NCI-H2171 treated with DMSO at 0.1 percent for 48 hours (cell line): ENCODE data around the gene TAB2.
"Not testable (repeated sequence)": the region's sequence is repeated elsewhere in the genome, so short reads cannot be mapped to it uniquely, and the experiment has no call there.

ENCODE experiments used
- DNase-seq: peaks from one replicate; lab custom pipeline; 2025; lab: John Stamatoyannopoulos, UW

Gene TAB2

DNA sequence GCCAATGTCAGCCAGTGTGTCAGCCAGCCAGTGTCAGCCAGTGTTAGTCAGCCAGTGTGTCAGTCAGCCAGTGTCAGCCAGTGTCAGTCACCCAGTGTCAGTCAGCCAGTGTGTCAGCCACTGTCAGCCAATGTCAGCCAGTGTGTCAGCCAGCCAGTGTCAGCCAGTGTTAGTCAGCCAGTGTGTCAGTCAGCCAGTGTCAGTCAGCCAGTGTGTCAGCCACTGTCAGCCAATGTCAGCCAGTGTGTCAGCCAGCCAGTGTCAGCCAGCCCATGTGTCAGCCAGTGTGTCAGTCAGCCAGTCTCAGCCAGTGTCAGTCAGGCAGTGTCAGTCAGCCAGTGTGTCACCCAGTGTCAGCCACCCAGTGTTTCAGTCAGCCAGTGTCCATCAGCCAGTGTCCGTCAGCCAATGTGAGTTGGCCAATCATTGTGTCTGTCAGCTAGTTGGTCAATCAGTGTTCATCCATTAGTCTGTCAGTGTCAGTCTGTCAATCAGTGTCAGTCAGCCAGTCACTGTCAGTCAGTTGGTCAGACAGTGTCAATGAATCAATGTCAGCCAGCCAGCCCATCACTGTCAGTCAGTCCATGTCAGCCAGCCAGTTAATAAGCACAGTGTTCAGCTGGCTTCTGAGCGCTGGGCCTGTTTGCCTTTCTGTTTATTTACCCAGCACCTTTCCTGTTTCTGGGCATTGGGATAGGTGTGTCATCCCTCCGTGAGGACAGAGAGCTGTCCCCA, 127.0 kb downstream of the TAB2 start:
- not testable (repeated sequence) for DNase-seq

DNA sequence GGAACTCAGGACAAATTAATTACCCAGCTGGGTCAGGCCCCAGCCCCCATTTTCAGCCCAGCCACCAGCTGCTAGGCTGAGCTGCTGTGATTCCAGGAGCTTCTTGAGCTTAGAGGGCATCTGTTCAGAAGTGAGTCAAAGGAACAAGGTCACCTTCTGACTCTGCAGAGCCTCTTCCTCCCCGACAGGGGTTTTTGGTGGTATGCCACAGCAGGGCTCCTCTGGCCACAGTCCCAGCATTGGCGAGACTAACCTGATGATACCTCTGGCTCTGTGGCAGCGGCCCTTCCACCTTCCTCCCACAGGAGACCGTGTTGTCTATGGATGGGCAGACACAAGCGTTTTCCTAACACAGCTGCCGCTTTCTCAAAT, 127.6 kb downstream of the TAB2 start:
- no peak for DNase-seq

DNA sequence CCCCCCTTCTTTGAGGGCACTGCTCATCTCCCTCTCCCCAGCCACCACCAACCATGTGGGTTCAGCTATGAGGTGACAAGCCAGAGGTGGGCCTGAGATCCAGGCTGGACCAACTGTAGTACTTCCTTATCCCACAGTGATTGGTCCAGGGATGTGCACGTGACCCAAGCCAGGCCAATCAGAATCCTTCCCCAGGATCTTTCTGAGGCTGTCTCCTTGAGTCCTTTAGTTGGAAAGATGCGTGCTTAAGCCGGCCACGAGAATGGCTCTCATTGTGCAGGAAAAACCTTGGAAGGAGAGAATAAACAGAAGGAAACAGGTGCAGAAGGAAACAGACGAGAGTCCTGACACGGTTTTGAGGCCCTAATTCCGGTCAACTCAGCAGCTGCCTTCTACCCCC, 128.1 kb downstream of the TAB2 start:
- DNase-seq = no peak

DNA sequence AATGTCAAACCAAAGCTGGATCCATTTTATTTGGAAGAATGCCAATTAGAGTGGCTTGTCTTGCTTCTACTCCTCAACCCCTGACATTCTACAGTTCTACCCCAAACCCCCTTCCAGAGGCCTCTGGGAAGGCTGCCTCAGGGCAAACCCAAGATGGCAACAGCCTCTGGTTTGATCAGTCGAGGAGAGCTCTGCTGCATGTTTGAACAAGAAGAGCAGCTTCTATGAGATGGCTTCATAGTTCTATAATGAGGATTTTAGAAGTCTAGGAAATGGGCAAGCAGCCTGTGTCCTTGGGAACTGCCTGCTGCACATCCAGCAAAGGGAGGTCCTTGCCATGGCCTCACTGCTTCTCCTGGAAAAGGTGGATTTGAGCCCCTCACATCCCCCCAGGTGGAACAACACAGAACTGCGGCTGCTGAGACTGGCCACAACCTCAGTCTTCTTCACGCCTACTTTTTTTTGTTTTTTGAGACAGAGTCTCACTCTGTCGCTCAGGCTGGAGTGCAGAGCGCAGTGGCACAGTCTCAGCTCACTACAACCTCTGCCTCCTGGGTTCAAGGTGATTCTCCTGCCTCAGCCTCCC, 129.4 kb downstream of the TAB2 start:
- DNase-seq = no peak

DNA sequence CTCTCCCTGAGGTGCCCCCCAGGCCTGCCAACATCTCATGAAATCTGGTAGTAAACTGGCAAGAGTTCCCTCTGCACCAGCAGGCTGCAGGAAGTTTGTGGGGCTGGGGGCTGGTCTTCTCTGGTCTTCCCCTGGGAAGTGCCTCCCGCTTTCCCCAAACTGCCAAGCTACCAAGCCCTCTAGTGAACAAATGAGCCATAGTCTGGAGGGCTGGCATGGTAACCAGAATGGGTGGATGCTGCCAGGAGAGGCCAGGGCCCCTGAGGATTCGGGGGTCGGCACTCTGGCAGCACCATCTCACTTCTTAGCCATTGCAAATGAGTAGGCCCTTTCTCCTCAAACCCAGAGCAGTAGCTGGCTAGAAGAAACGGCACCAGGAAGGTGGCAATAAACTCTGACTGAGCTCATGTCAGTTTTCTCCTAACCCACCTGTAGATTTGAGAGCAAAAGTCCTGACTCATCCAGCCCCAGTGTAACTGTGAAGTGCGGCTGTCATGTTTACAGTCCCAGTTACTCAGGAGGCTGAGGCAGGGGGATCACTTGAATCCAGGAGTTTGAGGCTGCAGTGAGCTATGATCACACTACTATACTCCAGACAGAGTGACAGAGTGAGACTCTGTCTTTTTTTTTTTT, 131.4 kb downstream of the TAB2 start:
- DNase-seq = no peak

DNA sequence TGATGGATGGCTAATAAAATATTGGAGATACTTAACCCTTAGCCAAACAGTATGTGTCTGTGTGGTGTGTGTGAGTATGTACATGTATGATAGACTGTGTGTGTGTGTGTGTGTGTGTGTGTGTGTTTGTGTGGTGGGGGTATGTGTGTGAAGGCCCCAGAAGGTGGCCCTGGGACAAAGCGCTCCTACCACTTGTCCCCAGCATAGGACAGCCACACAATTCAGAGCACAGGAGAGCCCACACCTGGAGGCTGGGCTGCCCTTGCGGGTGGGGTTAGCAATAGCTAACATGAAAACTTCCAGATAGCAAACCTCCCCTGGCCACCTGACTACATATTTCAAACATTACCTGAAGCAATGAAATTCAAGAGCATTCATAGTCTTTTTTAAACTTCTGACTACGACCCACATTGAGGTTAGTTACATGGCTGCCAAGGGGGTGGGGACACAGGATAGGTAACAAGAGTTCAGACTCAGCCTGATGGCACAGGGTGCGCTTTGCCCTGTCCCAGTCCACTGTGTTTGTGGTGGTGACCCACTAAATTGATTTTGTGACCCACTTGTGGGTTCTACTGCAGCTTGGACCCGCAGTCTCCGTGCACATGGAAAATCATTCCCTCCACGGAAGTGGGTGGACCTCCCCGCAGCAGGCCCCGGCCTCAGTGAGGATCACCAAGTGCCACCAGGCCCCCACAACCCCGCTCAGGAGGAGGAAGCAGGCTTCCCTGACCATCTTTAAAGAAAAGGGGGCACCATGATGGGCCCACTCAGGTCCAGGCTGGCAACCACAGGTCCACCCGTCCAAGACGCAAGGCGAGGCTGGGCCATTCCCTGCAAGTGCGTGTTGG, 132.5 kb downstream of the TAB2 start:
- no peak for DNase-seq

DNA sequence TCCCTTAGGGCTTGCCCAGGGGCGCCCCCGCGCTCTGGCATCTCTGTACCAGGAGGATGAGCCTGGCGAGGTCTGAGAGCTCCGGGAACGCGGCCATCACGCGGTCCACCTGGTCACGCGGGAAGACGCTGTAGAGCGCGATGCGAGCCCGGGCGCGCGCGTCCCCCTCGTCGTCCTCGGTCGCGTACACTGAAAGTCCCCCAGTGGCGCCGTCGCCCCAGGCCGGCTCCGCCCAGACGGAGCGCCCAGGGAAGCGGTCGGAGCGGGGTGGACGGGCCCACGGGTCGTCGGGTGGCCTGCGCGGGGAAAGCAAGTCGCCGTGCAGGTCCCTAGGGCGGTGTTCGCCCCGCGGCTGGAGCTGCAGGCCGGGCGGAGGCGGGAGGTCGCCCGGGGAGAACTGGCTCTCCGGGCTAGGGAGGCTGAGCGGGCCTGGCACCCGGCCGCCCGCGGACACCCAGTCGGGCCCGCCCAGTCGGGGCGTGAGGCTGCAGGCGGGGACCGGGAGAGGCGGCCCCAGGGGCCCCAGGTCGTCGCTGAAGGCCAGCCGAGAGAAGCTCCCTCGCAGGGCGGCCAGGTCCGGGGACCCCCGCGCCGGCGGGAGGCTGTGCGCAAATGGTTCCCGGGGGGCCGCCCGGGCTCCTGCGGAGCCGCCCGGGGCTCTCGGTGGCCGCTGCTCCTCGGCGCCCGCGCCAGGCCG, 133.3 kb downstream of the TAB2 start:
- DNase-seq = no peak

DNA sequence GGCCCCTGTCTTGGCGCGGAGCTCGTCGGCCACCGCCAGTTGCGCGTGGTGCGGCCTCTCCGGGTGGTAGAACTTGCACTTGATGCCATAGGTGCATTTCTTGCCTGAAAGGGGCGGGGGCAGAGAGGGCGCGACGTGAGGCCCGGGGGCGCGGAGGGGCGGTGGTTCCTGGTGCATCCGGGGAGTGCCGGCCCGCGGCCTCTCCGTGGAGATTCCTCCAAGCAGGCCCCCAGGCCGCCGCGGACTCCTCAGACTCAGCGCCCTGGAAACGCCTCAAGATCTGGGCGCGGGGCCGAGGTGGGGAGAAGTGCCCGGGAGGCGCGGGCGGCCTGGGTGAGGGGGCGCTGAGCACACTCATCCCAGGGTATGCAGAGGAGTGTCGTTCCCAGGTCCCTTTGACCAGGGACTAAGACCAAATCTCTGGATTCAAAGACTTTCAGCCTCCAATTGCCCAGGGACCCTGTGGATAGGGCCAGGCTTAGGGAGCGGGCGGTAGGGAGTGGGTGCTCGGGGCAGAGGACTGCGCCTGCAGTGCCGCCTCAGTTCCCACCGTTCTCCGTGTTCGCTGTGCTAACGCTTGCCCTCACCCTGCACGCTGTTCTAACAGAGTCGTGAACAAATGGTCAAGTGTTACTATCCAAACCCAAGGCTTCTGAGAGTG, 134.0 kb downstream of the TAB2 start:
- no peak for DNase-seq

DNA sequence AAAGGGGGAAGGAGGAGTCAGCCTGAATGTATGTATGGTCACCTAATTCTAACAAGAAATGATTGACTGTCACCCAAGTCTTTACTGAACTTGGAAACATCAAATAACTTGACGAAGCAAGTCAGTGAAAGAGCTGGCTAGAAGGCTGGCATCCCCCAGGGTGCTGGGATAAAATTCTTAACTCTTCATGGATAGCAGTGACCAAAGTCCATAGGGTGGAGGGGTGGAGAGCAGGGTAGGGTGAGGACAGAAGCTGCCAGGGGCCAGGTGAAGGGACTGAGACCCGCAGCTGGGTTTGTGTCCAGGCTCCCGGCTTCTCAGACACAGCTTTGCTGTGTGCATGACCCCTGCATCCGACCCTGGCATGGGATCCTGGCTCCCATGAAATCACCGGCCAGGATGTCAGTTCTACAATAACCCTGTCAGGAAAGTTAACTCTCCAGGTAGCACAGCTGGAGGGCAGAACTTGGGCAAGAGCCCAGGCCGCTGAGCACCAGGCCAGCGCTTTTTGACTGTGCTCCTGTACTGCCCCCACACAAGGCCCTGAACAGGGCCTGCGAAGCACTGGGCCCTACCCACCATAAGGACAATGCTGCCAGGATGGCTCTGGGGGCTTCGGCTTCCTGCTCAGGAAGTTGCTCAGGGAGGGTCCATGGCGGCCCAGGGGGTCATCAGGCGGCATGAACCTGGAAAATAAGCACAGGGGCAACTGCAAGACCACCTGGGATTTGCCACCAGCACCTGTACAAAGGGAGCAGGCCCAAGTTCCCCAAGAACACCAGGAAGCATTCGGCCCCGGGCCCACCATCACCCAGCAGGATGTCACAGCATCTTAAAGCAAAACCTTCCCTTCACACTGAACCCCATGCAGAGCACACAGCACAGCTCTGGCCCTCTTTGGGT, 134.8 kb downstream of the TAB2 start:
- DNase-seq = no peak

DNA sequence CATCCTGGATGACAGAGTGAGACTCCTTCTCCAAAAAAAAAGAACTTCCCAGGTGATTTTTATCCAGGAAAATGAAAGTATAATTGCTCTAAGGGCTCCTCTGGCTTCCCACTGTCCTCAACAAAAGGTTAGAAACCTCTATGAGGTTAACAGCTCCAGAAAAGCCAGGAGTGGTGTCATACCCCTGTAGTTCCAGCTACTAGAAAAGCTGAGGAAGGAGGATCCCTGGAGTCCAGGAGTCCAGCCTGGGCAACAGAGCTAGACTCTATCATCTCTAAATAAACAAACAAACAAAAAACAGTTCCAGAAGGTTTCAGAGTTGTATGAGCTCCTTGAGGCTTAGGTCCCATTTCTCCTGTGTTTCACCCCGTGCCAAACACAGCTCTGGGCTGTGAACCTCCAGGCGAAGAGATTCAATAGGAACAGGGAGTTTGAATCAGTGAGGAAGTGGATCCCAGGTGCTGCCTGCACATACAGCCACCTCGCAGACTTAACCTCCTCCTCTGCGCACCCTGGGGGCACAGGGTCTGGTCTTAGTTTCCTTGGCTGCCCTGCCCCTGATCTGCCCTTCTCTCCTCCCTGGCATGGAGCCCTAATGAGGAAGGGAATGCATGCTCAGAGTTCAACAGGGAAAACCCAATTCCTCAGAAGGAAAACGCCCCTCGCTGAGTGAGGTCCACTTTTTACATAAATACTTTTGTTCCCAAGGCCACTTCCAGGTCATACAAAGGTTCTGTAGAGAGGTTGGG, 136.3 kb downstream of the TAB2 start:
- no peak for DNase-seq

DNA sequence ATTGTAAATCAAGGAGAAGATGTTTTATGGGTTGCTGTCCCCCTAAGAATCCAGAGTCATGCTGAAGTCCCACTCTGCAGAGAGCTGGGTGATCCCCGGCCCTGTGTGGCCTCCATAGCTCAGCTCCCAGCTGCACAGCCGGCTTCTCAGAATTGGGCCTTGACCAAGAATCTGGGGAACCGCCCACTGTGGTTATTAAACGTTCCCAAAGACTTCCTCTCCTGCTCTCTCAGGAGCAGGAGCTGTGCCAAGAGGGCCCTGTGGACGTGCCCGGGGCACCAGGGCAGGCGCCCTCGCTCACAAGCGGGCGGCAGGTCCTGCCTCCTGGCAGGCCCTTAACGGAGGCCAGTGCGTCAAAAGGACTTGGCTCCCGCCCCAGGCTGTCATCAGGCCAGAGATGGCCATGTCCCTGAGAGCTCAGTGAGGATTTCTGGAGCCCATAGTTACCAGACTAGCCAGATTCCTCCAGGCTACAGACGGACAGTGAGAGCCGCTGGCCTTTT, 136.9 kb downstream of the TAB2 start:
- no peak for DNase-seq

DNA sequence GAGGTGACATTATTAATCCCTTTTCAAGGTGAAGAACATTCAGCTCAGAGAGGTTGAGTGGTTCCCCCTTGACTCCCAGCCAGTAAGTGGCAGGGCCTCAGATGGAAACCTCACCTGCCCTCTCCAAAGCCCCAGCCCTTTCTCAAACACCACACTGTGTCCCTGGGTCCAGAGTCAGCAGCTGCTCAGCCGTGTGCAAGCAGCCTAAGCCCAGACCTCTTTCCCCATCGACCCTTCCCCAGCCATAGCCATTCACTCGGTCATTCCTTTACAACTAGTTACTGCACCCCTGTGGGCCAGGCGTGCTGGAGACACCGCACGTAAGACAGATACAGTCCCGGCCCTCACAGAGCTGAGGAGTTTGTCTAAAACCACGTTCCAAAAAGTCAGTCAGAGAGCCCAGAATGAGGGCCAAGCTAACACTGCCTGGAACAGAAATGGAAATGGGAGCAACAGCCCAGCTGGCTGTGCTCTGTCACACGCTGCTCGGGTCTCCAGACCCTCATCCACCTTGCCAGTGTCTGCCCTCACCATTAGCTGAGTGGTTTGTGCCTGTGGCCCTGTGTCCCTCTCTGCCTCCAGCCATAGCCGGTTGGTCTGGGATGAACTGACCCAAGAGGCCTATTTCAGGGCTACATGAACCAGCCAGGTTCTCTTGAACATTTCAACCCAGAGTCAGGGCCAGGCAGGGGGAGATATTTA, 137.7 kb downstream of the TAB2 start:
- DNase-seq = no peak

DNA sequence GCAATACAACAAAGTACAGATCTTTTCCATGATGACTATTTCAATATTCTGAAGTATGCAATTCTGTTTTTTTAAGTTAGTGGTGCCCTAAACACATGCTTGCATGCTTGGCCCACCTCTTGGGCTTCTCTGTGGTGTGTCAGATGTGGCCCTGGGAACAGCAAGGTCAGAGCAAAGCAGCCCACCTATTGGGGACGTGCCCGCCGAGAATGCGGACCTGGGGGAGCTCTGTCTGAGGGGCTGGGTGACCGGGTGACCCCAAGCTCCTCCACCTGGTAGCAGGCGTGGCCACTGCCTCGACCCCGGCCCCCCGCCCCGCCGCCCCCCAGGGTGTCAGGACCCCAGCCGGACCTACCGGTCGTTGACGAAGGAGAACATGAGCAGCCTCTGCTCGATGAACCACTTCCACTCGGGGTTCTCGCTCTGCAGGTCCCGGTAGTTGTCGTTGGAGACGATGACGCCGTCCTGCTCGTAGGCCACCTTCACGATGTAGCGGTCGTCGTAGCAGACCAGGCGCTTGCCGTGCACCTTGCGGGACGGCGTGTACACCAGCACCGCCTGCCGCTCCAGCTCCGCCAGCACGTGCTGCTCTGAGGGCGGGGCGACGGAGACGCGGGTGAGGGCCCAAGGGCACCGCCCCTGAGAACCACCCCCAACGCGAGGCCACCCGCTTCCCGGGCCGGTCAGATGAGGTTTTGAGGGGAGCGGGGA, 139.0 kb downstream of the TAB2 start:
- DNase-seq = no peak

DNA sequence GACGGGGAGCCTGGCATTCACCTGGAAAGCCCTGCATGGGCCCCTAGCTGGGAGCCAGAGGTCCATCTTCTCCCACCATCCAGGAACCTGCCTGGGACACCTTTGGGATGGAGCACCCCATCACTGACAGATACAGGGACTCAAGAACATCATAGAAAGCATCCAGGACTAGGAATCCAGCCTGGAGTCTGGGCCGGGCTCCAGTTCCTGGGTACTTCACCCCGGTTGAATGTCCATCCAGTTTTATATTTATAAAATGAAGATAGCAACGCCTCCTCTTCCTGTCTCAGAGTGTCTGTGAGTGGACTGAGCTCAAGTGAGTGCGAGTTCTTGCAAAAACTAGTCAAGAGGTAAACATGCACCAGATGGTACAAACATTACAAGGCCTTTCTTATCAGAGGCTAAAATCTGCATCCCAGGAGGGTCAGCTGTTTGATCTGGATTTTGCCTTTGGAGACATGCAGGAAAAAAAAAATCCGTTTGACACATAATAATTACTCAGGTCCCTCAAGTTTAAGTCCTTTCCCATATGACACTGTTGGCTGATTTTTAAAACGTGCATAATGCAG, 139.9 kb downstream of the TAB2 start:
- peak; percentile 45 for DNase-seq

DNA sequence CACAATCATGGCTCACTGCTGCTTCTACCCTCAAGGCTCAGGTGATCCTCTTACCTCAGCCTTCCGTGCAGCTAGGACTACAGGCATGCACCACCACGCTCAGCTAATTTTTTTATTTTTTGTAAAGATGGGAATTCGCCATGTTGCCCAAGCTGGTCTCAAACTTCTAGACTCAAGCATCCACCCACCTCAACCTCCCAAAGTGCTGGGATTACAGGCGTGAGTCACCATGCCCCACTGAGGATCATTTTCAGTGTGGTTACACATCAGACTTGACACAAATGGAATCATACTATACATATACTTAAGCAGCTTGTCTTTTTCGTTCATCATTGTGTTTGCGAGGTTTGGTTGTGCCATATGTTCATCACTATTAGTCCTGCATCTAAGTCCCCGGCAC, 140.7 kb downstream of the TAB2 start:
- DNase-seq = peak; percentile 53

DNA sequence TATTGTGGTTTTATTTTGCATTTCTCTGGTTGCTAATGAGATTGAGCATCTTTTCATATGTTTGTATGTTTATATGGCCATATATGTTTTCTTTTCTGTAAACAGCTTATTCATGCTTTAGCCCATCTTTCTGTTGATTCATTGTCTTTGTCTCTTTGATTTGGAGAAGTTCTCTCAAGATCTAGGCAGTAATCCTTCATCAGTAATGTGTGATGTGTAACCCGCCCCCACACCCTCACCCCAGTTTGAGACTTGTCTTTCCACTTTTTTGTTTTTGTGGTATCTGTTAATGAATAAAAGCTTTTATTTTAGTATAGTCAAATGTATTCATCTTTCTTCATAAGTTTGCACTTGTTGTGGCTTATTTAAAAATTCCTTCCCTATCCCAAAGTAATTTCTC, 141.3 kb downstream of the TAB2 start:
- no peak for DNase-seq

DNA sequence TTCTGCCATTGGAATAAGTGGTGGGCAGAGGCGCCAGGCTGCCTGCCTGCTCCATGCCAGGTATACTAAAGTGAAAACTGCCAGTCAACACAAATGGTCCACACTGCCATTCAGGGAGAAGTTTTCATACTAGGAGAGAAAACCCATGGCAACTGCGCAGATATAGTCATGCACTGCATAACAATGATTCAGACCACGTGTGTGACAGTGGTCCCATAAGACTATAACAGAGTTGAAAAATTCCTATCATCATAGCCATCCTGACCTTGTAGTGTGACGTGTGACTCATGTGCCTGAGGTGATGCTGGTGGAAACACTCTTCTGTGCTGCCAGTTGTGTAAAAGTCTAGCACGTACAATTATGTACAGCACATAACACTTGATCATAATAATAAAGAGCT, 142.2 kb downstream of the TAB2 start:
- DNase-seq = no peak

DNA sequence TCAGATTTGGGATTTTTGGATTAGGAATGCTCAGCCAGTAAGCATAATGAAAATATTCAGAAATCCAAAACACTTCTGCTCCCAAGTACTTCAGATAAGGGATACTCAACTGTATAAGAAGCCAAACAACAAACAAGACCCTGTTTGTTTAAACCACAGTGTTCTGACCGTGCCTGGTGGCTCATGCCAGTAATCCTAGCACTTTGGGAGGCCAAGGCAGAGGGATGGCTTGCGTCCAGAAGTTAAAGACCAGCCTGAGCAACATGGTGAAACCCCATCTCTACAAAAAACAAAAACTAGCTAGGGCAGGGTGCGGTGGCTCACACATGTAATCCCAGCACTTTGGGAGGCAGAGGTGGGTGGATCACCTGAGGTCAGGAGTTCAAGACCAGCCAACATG, 142.7 kb downstream of the TAB2 start:
- not testable (repeated sequence) for DNase-seq
